HG03097 (cell line): ENCODE results near the gene CAPN12.
"Not testable (repeated sequence)": the region's sequence is repeated elsewhere in the genome, so short reads cannot be mapped to it uniquely, and the experiment has no call there.

ENCODE experiments used
- ATAC-seq: cut with Tn5 transposase; IDR thresholded peaks from one replicate; pipeline ENCODE4 v1.9.1; 2021; ENCODE audit not compliant: unreplicated experiment, low FRiP score

The CAPN12 gene

GRCh38 chr19:38771569-38771968 lies 27.3 kb upstream of the CAPN12 start:
- not testable (repeated sequence) for ATAC-seq

- not testable (repeated sequence) for ATAC-seq
These were observed 26.6 kb upstream of the CAPN12 start for GRCh38 chr19:38770949-38771275.

GRCh38 chr19:38770228-38770948 lies 26.1 kb upstream of the CAPN12 start:
- ATAC-seq, result not testable (repeated sequence)

GRCh38 chr19:38769635-38770211 lies 25.4 kb upstream of the CAPN12 start:
- ATAC-seq, result no peak

- no peak for ATAC-seq
These were observed 22.2 kb upstream of the CAPN12 start for GRCh38 chr19:38766276-38767047.

GRCh38 chr19:38765214-38765613 lies 20.9 kb upstream of the CAPN12 start:
- ATAC-seq, result no peak

- ATAC-seq, result no peak
These were observed 19.5 kb upstream of the CAPN12 start for GRCh38 chr19:38763795-38764220.

- not testable (repeated sequence) for ATAC-seq
These were observed 17.7 kb upstream of the CAPN12 start for GRCh38 chr19:38761884-38762389.

- not testable (repeated sequence) for ATAC-seq
These were observed 16.7 kb upstream of the CAPN12 start for GRCh38 chr19:38760805-38761517.

- no peak for ATAC-seq
These were observed 15.3 kb upstream of the CAPN12 start for GRCh38 chr19:38759590-38760003.

GRCh38 chr19:38754196-38754595 lies 9.9 kb upstream of the CAPN12 start:
- ATAC-seq, result not testable (repeated sequence)

- ATAC-seq, result not testable (repeated sequence)
These were observed 9.5 kb upstream of the CAPN12 start for GRCh38 chr19:38753783-38754182.

GRCh38 chr19:38745316-38745715 lies 1.0 kb upstream of the CAPN12 start:
- ATAC-seq, result no peak

- ATAC-seq, result no peak
These were observed 600 bp upstream of the CAPN12 start for GRCh38 chr19:38744874-38745273.

- no peak for ATAC-seq
These were observed 628 bp downstream of the CAPN12 start for GRCh38 chr19:38743394-38744297.

- no peak for ATAC-seq
These were observed 1.4 kb downstream of the CAPN12 start for GRCh38 chr19:38742906-38743305.

- ATAC-seq, result no peak
These were observed 2.0 kb downstream of the CAPN12 start for GRCh38 chr19:38742296-38742695.

- ATAC-seq, result no peak
These were observed 2.6 kb downstream of the CAPN12 start for GRCh38 chr19:38741670-38742069.

- no peak for ATAC-seq
These were observed 3.3 kb downstream of the CAPN12 start for GRCh38 chr19:38740932-38741331.

GRCh38 chr19:38740257-38740592 lies 4.0 kb downstream of the CAPN12 start:
- ATAC-seq, result no peak
